Measurements from ENCODE around the gene IL36A. TPM values are rescaled to one million over a fixed set of nuclear protein-coding genes. Genes with fewer than 3 reads are reported as not detected.

IL36A gene
- polyA plus RNA-seq, 1 donor = not detected

GRCh38 chr2:113041871-113042270 is 36.6 kb downstream of the IL36A start:
- H3K27ac ChIP-seq (ENCODE audit: low read length) = no peak overlapping the region
- no peak overlapping the region for H3K4me3 ChIP-seq (ENCODE audit: low read length)

GRCh38 chr2:113046465-113046864 is 41.2 kb downstream of the IL36A start:
- Histone ChIP-seq H3K36me3 (ENCODE audit: control insufficient read depth, insufficient read depth, low read length) (no peaks in the 10 kb centered on the region), H3K4me1 (ENCODE audit: control insufficient read depth, insufficient read depth, low read length) (no peaks in the 10 kb centered on the region), H3K27ac (ENCODE audit: low read length) (no peak overlapping the region), H3K4me3 (ENCODE audit: low read length) (no peak overlapping the region), H3K9me3 (ENCODE audit: control insufficient read depth, low read depth, low read length) (peaks cover 5% of the 10 kb centered on the region), H3K27me3 (ENCODE audit: control insufficient read depth, insufficient read depth, low read length) (no peaks in the 10 kb centered on the region)
- no CpG with 5 or more reads among the region's 5 CpGs for WGBS (ENCODE audit: insufficient coverage, low lambda C conversion rate)
- no peak for DNase-seq

More at GRCh38 chr2:113041871-113042270, 36.6 kb downstream of the IL36A start:
- peak in 1 of 2 donors; percentile 16 for DNase-seq
- Histone ChIP-seq H3K27me3 (ENCODE audit: control insufficient read depth, insufficient read depth, low read length) (no peaks in the 10 kb centered on the region), H3K9me3 (ENCODE audit: control insufficient read depth, low read depth, low read length) (no peaks in the 10 kb centered on the region), H3K36me3 (ENCODE audit: control insufficient read depth, insufficient read depth, low read length) (no peaks in the 10 kb centered on the region), H3K4me1 (ENCODE audit: control insufficient read depth, insufficient read depth, low read length) (peaks cover 3% of the 10 kb centered on the region)
- WGBS (ENCODE audit: insufficient coverage, low lambda C conversion rate) = no CpG with 5 or more reads among the region's 5 CpGs

GRCh38 chr2:113050921-113051895 is 45.9 kb downstream of the IL36A start:
- Histone ChIP-seq H3K36me3 (ENCODE audit: control insufficient read depth, insufficient read depth, low read length) (no peaks in the 10 kb centered on the region), H3K27me3 (ENCODE audit: control insufficient read depth, insufficient read depth, low read length) (no peaks in the 10 kb centered on the region), H3K27ac (ENCODE audit: low read length) (no peak overlapping the region), H3K9me3 (ENCODE audit: control insufficient read depth, low read depth, low read length) (peaks cover 8% of the 10 kb centered on the region), H3K4me3 (ENCODE audit: low read length) (no peak overlapping the region), H3K4me1 (ENCODE audit: control insufficient read depth, insufficient read depth, low read length) (peaks cover 11% of the 10 kb centered on the region)
- WGBS (ENCODE audit: insufficient coverage, low lambda C conversion rate) = no CpG with 5 or more reads among the region's 38 CpGs
- DNase-seq = peak in 1 of 2 donors; percentile 9

GRCh38 chr2:113052396-113052917 is 47.2 kb downstream of the IL36A start, which contains the start of gene IL36B:
IL36B (minus strand) TSS chr2:113052867.
- H3K4me3 ChIP-seq (ENCODE audit: low read length) = no peak within 1 kb of the TSS
- peak; percentile 62 to 75 for DNase-seq
- H3K27me3 ChIP-seq (ENCODE audit: control insufficient read depth, insufficient read depth, low read length) = no peaks in the 10 kb centered on the region
- no peaks in the 10 kb centered on the region for H3K36me3 ChIP-seq (ENCODE audit: control insufficient read depth, insufficient read depth, low read length)
- peaks cover 12% of the 10 kb centered on the region for H3K4me1 ChIP-seq (ENCODE audit: control insufficient read depth, insufficient read depth, low read length)
- no CpG with 5 or more reads among the region's 6 CpGs for WGBS (ENCODE audit: insufficient coverage, low lambda C conversion rate)
- H3K27ac ChIP-seq (ENCODE audit: low read length) = peak within 1 kb of the TSS; percentile 86
- H3K9me3 ChIP-seq (ENCODE audit: control insufficient read depth, low read depth, low read length) = peaks cover 8% of the 10 kb centered on the region

- WGBS (ENCODE audit: insufficient coverage, low lambda C conversion rate) = 80% methylated on average over 1 of the region's 3 CpGs
- Histone ChIP-seq H3K9me3 (ENCODE audit: control insufficient read depth, low read depth, low read length) (peaks cover 8% of the 10 kb centered on the region), H3K4me3 (ENCODE audit: low read length) (no peak overlapping the region), H3K36me3 (ENCODE audit: control insufficient read depth, insufficient read depth, low read length) (no peaks in the 10 kb centered on the region), H3K27ac (ENCODE audit: low read length) (peak overlapping the region; percentile 86), H3K4me1 (ENCODE audit: control insufficient read depth, insufficient read depth, low read length) (peaks cover 14% of the 10 kb centered on the region), H3K27me3 (ENCODE audit: control insufficient read depth, insufficient read depth, low read length) (no peaks in the 10 kb centered on the region)
- peak in 1 of 2 donors; percentile 4 for DNase-seq
Observed at GRCh38 chr2:113053666-113054065, 48.4 kb downstream of the IL36A start.

GRCh38 chr2:113054066-113054465 is 48.8 kb downstream of the IL36A start:
- Histone ChIP-seq H3K4me3 (ENCODE audit: low read length) (no peak overlapping the region), H3K27ac (ENCODE audit: low read length) (peak overlapping the region; percentile 86), H3K9me3 (ENCODE audit: control insufficient read depth, low read depth, low read length) (peaks cover 8% of the 10 kb centered on the region), H3K4me1 (ENCODE audit: control insufficient read depth, insufficient read depth, low read length) (peaks cover 14% of the 10 kb centered on the region), H3K27me3 (ENCODE audit: control insufficient read depth, insufficient read depth, low read length) (no peaks in the 10 kb centered on the region), H3K36me3 (ENCODE audit: control insufficient read depth, insufficient read depth, low read length) (no peaks in the 10 kb centered on the region)
- no peak for DNase-seq

GRCh38 chr2:113056521-113056920 is 51.3 kb downstream of the IL36A start:
- Histone ChIP-seq H3K4me1 (ENCODE audit: control insufficient read depth, insufficient read depth, low read length) (peaks cover 14% of the 10 kb centered on the region), H3K9me3 (ENCODE audit: control insufficient read depth, low read depth, low read length) (peaks cover 3% of the 10 kb centered on the region), H3K36me3 (ENCODE audit: control insufficient read depth, insufficient read depth, low read length) (no peaks in the 10 kb centered on the region), H3K4me3 (ENCODE audit: low read length) (no peak overlapping the region), H3K27me3 (ENCODE audit: control insufficient read depth, insufficient read depth, low read length) (no peaks in the 10 kb centered on the region), H3K27ac (ENCODE audit: low read length) (peak overlapping the region; percentile 69)
- DNase-seq = peak; percentile 61 to 66
- WGBS (ENCODE audit: insufficient coverage, low lambda C conversion rate) = no CpG with 5 or more reads among the region's 1 CpG

- peak; percentile 23 to 67 for DNase-seq
- H3K9me3 ChIP-seq (ENCODE audit: control insufficient read depth, low read depth, low read length) = peaks cover 3% of the 10 kb centered on the region
- no CpG with 5 or more reads among the region's 1 CpG for WGBS (ENCODE audit: insufficient coverage, low lambda C conversion rate)
- no peak overlapping the region for H3K4me3 ChIP-seq (ENCODE audit: low read length)
- peaks cover 14% of the 10 kb centered on the region for H3K4me1 ChIP-seq (ENCODE audit: control insufficient read depth, insufficient read depth, low read length)
- H3K27me3 ChIP-seq (ENCODE audit: control insufficient read depth, insufficient read depth, low read length) = no peaks in the 10 kb centered on the region
- no peaks in the 10 kb centered on the region for H3K36me3 ChIP-seq (ENCODE audit: control insufficient read depth, insufficient read depth, low read length)
- H3K27ac ChIP-seq (ENCODE audit: low read length) = peak overlapping the region; percentile 69
Observed at GRCh38 chr2:113057117-113057516, 51.9 kb downstream of the IL36A start.

Other genes starting within 250 kb of the IL36A start
- gene CKAP2L, start 240.8 kb upstream of the IL36A start, polyA plus RNA-seq = 6.2 TPM
- gene IL1A, start 221.0 kb upstream of the IL36A start, polyA plus RNA-seq = 0.09 TPM
- 3.9 TPM for gene IL1B, start 168.7 kb upstream of the IL36A start, polyA plus RNA-seq
- 1.6 TPM for gene IL37, start 94.3 kb upstream of the IL36A start, polyA plus RNA-seq
- gene IL36G, start 27.5 kb upstream of the IL36A start, polyA plus RNA-seq = 0.51 TPM
- gene IL36B, start 47.4 kb downstream of the IL36A start, polyA plus RNA-seq = not detected
- gene IL36RN, start 53.7 kb downstream of the IL36A start, polyA plus RNA-seq = not detected
- not detected for gene IL1F10, start 62.5 kb downstream of the IL36A start, polyA plus RNA-seq
- 0.39 TPM for gene IL1RN, start 122.1 kb downstream of the IL36A start, polyA plus RNA-seq
- 21.4 TPM for gene PSD4, start 168.5 kb downstream of the IL36A start, polyA plus RNA-seq